ENCODE measurements around the gene SLCO6A1. TPM values are rescaled to one million over a fixed set of nuclear protein-coding genes. Genes with fewer than 3 reads are reported as not detected.
"Not testable (repeated sequence)": the region's sequence is repeated elsewhere in the genome, so short reads cannot be mapped to it uniquely, and the experiment has no call there.

The SLCO6A1 gene
- total RNA-seq, result not detected
- long read RNA-seq, result 0 reads

GRCh38 chr5:102498271-102499034 lies at the start of gene SLCO6A1:
SLCO6A1 (minus strand) TSS chr5:102499001; CDS start chr5:102498844, 157 bp downstream.
- intact Hi-C loops (cut with DNase I), result no loop called here
- ATAC-seq (ENCODE audit: poor library complexity), result no peak
- DNase-seq, result no peak

- intact Hi-C loops (cut with DNase I), result no loop called here
- DNase-seq (no peak), ATAC-seq (ENCODE audit: poor library complexity) (peak; percentile 72)
Measured at GRCh38 chr5:102547141-102548035, 48.6 kb upstream of the SLCO6A1 start.

- DNase-seq, result peak; percentile 31
- no peak for ATAC-seq (ENCODE audit: poor library complexity)
- intact Hi-C loops (cut with DNase I), result no loop called here
Measured at GRCh38 chr5:102545175-102545574, 46.4 kb upstream of the SLCO6A1 start.

GRCh38 chr5:102542057-102542456 lies 43.3 kb upstream of the SLCO6A1 start:
- intact Hi-C loops (cut with DNase I), result no loop called here
- no peak for DNase-seq

GRCh38 chr5:102539996-102540728 lies 41.4 kb upstream of the SLCO6A1 start:
- DNase-seq, result no peak
- no peak for ATAC-seq (ENCODE audit: poor library complexity)
- intact Hi-C loops (cut with DNase I), result no loop called here

More at GRCh38 chr5:102542057-102542456, 43.3 kb upstream of the SLCO6A1 start:
- ATAC-seq (ENCODE audit: poor library complexity), result no peak

GRCh38 chr5:102539562-102539961 lies 40.8 kb upstream of the SLCO6A1 start:
- intact Hi-C loops (cut with DNase I), result no loop called here
- ATAC-seq (ENCODE audit: poor library complexity) (no peak), DNase-seq (no peak)

- intact Hi-C loops (cut with DNase I), result no loop called here
- no peak for ATAC-seq (ENCODE audit: poor library complexity)
Measured at GRCh38 chr5:102537011-102537410, 38.2 kb upstream of the SLCO6A1 start.

GRCh38 chr5:102536323-102536928 lies 37.6 kb upstream of the SLCO6A1 start:
- DNase-seq (no peak), ATAC-seq (ENCODE audit: poor library complexity) (no peak)
- intact Hi-C loops (cut with DNase I), result no loop called here

More at GRCh38 chr5:102537011-102537410, 38.2 kb upstream of the SLCO6A1 start:
- no peak for DNase-seq

- DNase-seq (peak; percentile 58), ATAC-seq (ENCODE audit: poor library complexity) (peak; percentile 90)
- intact Hi-C loops (cut with DNase I), result no loop called here
Measured at GRCh38 chr5:102532123-102532522, 33.3 kb upstream of the SLCO6A1 start.

GRCh38 chr5:102531506-102531905 lies 32.7 kb upstream of the SLCO6A1 start:
- intact Hi-C loops (cut with DNase I), result no loop called here
- no peak for DNase-seq
- peak; percentile 84 for ATAC-seq (ENCODE audit: poor library complexity)

GRCh38 chr5:102529447-102529846 lies 30.6 kb upstream of the SLCO6A1 start:
- ATAC-seq (ENCODE audit: poor library complexity), result no peak
- DNase-seq, result no peak
- intact Hi-C loops (cut with DNase I), result no loop called here

- DNase-seq (no peak), ATAC-seq (ENCODE audit: poor library complexity) (no peak)
- intact Hi-C loops (cut with DNase I), result no loop called here
Measured at GRCh38 chr5:102529031-102529430, 30.2 kb upstream of the SLCO6A1 start.

GRCh38 chr5:102528600-102528999 lies 29.8 kb upstream of the SLCO6A1 start:
- ATAC-seq (ENCODE audit: poor library complexity) (peak; percentile 32), DNase-seq (no peak)
- intact Hi-C loops (cut with DNase I), result no loop called here

GRCh38 chr5:102527547-102527946 lies 28.7 kb upstream of the SLCO6A1 start:
- DNase-seq, result no peak
- intact Hi-C loops (cut with DNase I), result no loop called here
- no peak for ATAC-seq (ENCODE audit: poor library complexity)

GRCh38 chr5:102523541-102524175 lies 24.9 kb upstream of the SLCO6A1 start:
- ATAC-seq (ENCODE audit: poor library complexity) (no peak), DNase-seq (no peak)
- intact Hi-C loops (cut with DNase I), result no loop called here

- DNase-seq, result peak; percentile 54
- ATAC-seq (ENCODE audit: poor library complexity), result peak; percentile 66
- intact Hi-C loops (cut with DNase I), result no loop called here
Measured at GRCh38 chr5:102511666-102512065, 12.9 kb upstream of the SLCO6A1 start.

GRCh38 chr5:102491261-102491914 lies 7.4 kb downstream of the SLCO6A1 start:
- DNase-seq; intact Hi-C loops (cut with DNase I); ATAC-seq (ENCODE audit: poor library complexity): not testable (repeated sequence)

- ATAC-seq (ENCODE audit: poor library complexity) (no peak), DNase-seq (no peak)
- intact Hi-C loops (cut with DNase I), result no loop called here
Measured at GRCh38 chr5:102483736-102484135, 15.1 kb downstream of the SLCO6A1 start.

All from Right ventricle myocardium superior (tissue), 1 donor.